Duodenal mucosa (tissue), 2 donors: Measurements from ENCODE around the gene MANBA.

Experiments
- H3K27ac ChIP-seq: one replicate; pipeline ENCODE4 v1.7.0; 2013; ENCODE audit warnings: low read depth, low read length
- H3K27me3 ChIP-seq, 2 donors: one replicate each; pipeline ENCODE4 v1.7.0; 2013; ENCODE audit warnings: low read length in 2 of 2, control low read depth in 1 of 2; ENCODE audit not compliant: insufficient read depth in 2 of 2, control insufficient read depth in 1 of 2
- H3K36me3 ChIP-seq, 2 donors: one replicate each; pipeline ENCODE4 v1.7.0; 2013; ENCODE audit warnings: low read length in 2 of 2, control low read depth in 1 of 2; ENCODE audit not compliant: insufficient read depth in 2 of 2, control insufficient read depth in 1 of 2
- H3K4me1 ChIP-seq, 2 donors: one replicate each; pipeline ENCODE4 v1.7.0; 2013; ENCODE audit warnings: low read length in 2 of 2, control low read depth in 1 of 2; ENCODE audit not compliant: insufficient read depth in 2 of 2, control insufficient read depth in 1 of 2
- H3K4me3 ChIP-seq, 2 donors: one replicate each; pipeline ENCODE4 v1.7.0; 2013; ENCODE audit warnings: low read length in 2 of 2, low read depth in 1 of 2
- H3K9ac ChIP-seq, 2 donors: one replicate each; pipeline ENCODE4 v1.7.0; 2013; ENCODE audit warnings: low read length in 2 of 2, low read depth in 1 of 2
- H3K9me3 ChIP-seq, 2 donors: one replicate each; pipeline ENCODE4 v1.7.0; 2013; ENCODE audit warnings: low read length in 2 of 2, control low read depth in 1 of 2; ENCODE audit not compliant: control insufficient read depth in 1 of 2

The MANBA gene

GRCh38 chr4:102685768-102686167, 75.0 kb downstream of the MANBA start:
- no peak overlapping the region for H3K27ac ChIP-seq
- peaks cover 5 to 6% of the 10 kb centered on the region in 2 donors for H3K4me1 ChIP-seq
- peaks cover 0 to 2% of the 10 kb centered on the region in 2 donors for H3K36me3 ChIP-seq
- no peak overlapping the region for H3K4me3 ChIP-seq
- H3K9me3 ChIP-seq, result no peaks in the 10 kb centered on the region
- no peaks in the 10 kb centered on the region for H3K27me3 ChIP-seq
- no peak overlapping the region for H3K9ac ChIP-seq

- peaks cover 0 to 2% of the 10 kb centered on the region in 2 donors for H3K36me3 ChIP-seq
Measured at GRCh38 chr4:102684610-102685052, 76.1 kb downstream of the MANBA start.

GRCh38 chr4:102683881-102684609, 76.7 kb downstream of the MANBA start:
- H3K27ac ChIP-seq, result no peak overlapping the region
- no peak overlapping the region for H3K9ac ChIP-seq
- no peaks in the 10 kb centered on the region for H3K9me3 ChIP-seq
- H3K36me3 ChIP-seq, result no peaks in the 10 kb centered on the region
- H3K27me3 ChIP-seq, result no peaks in the 10 kb centered on the region
- H3K4me1 ChIP-seq, result peaks cover 5 to 6% of the 10 kb centered on the region in 2 donors
- H3K4me3 ChIP-seq, result no peak overlapping the region

More at GRCh38 chr4:102684610-102685052, 76.1 kb downstream of the MANBA start:
- Histone ChIP-seq H3K4me1 (peaks cover 5 to 6% of the 10 kb centered on the region in 2 donors), H3K9ac (no peak overlapping the region), H3K27me3 (no peaks in the 10 kb centered on the region), H3K9me3 (no peaks in the 10 kb centered on the region), H3K4me3 (no peak overlapping the region), H3K27ac (no peak overlapping the region)

GRCh38 chr4:102678695-102679335, 82.0 kb downstream of the MANBA start:
- Histone ChIP-seq H3K9ac (no peak overlapping the region), H3K36me3 (no peaks in the 10 kb centered on the region), H3K27me3 (no peaks in the 10 kb centered on the region), H3K4me1 (no peaks in the 10 kb centered on the region), H3K9me3 (no peaks in the 10 kb centered on the region), H3K27ac (no peak overlapping the region), H3K4me3 (no peak overlapping the region)

- Histone ChIP-seq H3K36me3 (no peaks in the 10 kb centered on the region), H3K4me3 (no peak overlapping the region), H3K27me3 (no peaks in the 10 kb centered on the region), H3K9ac (no peak overlapping the region), H3K4me1 (no peaks in the 10 kb centered on the region), H3K27ac (no peak overlapping the region), H3K9me3 (no peaks in the 10 kb centered on the region)
Measured at GRCh38 chr4:102678107-102678506, 82.7 kb downstream of the MANBA start.

- no peaks in the 10 kb centered on the region for H3K27me3 ChIP-seq
- H3K9me3 ChIP-seq, result no peaks in the 10 kb centered on the region
- H3K9ac ChIP-seq, result no peak overlapping the region
- no peaks in the 10 kb centered on the region for H3K4me1 ChIP-seq
- H3K36me3 ChIP-seq, result no peaks in the 10 kb centered on the region
- no peak overlapping the region for H3K4me3 ChIP-seq
- no peak overlapping the region for H3K27ac ChIP-seq
Measured at GRCh38 chr4:102675141-102675540, 85.6 kb downstream of the MANBA start.

- H3K27me3 ChIP-seq, result no peaks in the 10 kb centered on the region
- H3K27ac ChIP-seq, result no peak overlapping the region
- H3K9ac ChIP-seq, result no peak overlapping the region
- peaks cover 4% of the 10 kb centered on the region in 2 donors for H3K36me3 ChIP-seq
- H3K9me3 ChIP-seq, result no peaks in the 10 kb centered on the region
- H3K4me3 ChIP-seq, result no peak overlapping the region
- H3K4me1 ChIP-seq, result no peaks in the 10 kb centered on the region
Measured at GRCh38 chr4:102667001-102667400, 93.8 kb downstream of the MANBA start.

GRCh38 chr4:102665527-102665926, 95.2 kb downstream of the MANBA start:
- peaks cover 4% of the 10 kb centered on the region in 2 donors for H3K36me3 ChIP-seq
- no peaks in the 10 kb centered on the region for H3K9me3 ChIP-seq
- no peak overlapping the region for H3K9ac ChIP-seq
- H3K27ac ChIP-seq, result no peak overlapping the region
- H3K4me1 ChIP-seq, result no peaks in the 10 kb centered on the region
- no peaks in the 10 kb centered on the region for H3K27me3 ChIP-seq
- no peak overlapping the region for H3K4me3 ChIP-seq

GRCh38 chr4:102663073-102663472, 97.7 kb downstream of the MANBA start:
- Histone ChIP-seq H3K27ac (no peak overlapping the region), H3K27me3 (no peaks in the 10 kb centered on the region), H3K36me3 (peaks cover 4 to 7% of the 10 kb centered on the region in 2 donors), H3K4me3 (no peak overlapping the region), H3K9me3 (no peaks in the 10 kb centered on the region), H3K4me1 (no peaks in the 10 kb centered on the region), H3K9ac (no peak overlapping the region)

- no peak overlapping the region for H3K27ac ChIP-seq
- H3K9ac ChIP-seq, result no peak overlapping the region
- no peak overlapping the region for H3K4me3 ChIP-seq
- H3K9me3 ChIP-seq, result no peaks in the 10 kb centered on the region
- no peaks in the 10 kb centered on the region for H3K4me1 ChIP-seq
- peaks cover 0 to 3% of the 10 kb centered on the region in 2 donors for H3K36me3 ChIP-seq
- H3K27me3 ChIP-seq, result no peaks in the 10 kb centered on the region
Measured at GRCh38 chr4:102657206-102657605, 103.6 kb downstream of the MANBA start.
